ENCODE measurements around the gene MAMDC4. TPM values are rescaled to one million over a fixed set of nuclear protein-coding genes. Genes with fewer than 3 reads are reported as not detected.
A peak's percentile ranks its signal among the peaks of the same experiment; 100 is the strongest.

Gene MAMDC4
- total and polyA plus RNA-seq, 4 experiments from 2014 or later, result 9.3 to 11.7 TPM; not detected in 2

DNA sequence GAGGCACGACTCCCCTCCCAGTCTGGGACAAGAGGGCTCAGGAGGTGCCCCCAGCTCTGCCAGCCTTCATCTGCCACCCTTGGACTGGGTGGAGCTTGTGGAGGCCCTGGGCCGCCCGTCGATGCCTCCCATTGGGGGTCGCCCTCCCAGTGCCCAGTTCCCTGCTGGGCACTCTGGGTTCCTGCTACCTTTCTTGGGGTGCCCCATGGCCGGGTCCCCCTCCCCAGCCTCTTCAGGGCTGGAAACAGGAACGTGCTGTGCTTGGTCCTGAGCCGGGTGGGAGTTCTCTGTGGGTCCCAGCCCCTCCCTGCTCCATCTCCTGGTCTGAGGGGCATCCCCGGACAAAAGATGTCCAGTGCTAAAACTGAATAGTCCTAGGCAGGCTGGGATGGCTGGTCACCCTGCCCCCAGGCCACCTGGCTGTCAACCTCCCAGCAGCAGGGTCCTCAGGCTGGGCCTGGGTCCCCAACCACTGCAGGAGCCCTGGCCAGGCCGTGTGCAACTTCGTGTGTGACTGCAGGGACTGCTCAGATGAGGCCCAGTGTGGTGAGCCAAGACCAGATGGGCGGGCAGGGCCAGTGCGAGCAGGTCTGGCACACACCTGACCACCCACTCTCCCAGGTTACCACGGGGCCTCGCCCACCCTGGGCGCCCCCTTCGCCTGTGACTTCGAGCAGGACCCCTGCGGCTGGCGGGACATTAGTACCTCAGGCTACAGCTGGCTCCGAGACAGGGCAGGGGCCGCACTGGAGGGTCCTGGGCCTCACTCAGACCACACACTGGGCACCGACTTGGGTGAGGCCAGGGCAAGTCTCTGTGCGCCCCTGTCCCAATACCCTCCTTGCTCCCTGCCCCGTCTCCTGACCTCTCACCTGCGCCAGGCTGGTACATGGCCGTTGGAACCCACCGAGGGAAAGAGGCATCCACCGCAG is 784 bp downstream of the MAMDC4 start:
- peaks cover 0 to 6% of the 10 kb centered on the region in 2 donors for H3K36me3 Mint-ChIP-seq
- peaks cover 0 to 2% of the 10 kb centered on the region in 2 donors for H3K27me3 Mint-ChIP-seq
- POLR2A ChIA-PET (ENCODE audit: partially characterized antibody), result interaction anchor here (1.1 kb wide), 1 partner anchor 11 kb away, joined by 3 read pairs; the partner anchor contains the start of gene AJM1

GRCh38 chr9:136853596-136854112 is 1.5 kb downstream of the MAMDC4 start:
- H3K9me3 Mint-ChIP-seq, result no peaks in the 10 kb centered on the region
- no peak overlapping the region for H3K27ac ChIP-seq (ENCODE audit: low read depth, low read length)
- H3K4me3 Mint-ChIP-seq, result no peak overlapping the region
- DNase-seq, result peak in 1 of 5 donors; percentile 38
- H3K27ac Mint-ChIP-seq, result peak overlapping the region in 2 of 7 donors; percentile 24 to 41
- peaks cover 0 to 5% of the 10 kb centered on the region in 2 donors for H3K36me3 Mint-ChIP-seq
- H3K4me3 ChIP-seq (ENCODE audit: low read length in 2 of 2), result no peak overlapping the region
- ChIA-PET CTCF (ENCODE audit: partially characterized antibody) (interaction anchor here (1.0 kb wide), 1 partner anchor 10 kb away, joined by 3 read pairs; no protein-coding TSS in a partner anchor), POLR2A (ENCODE audit: partially characterized antibody) (interaction anchor here (1.1 kb wide), 1 partner anchor 11 kb away, joined by 3 read pairs; the partner anchor contains the start of gene AJM1)
- H3K27me3 Mint-ChIP-seq, result peaks cover 0 to 2% of the 10 kb centered on the region in 2 donors
- no peaks in the 10 kb centered on the region for H3K36me3 ChIP-seq (ENCODE audit: insufficient read depth, low read length)
- H3K9me3 ChIP-seq (ENCODE audit: control insufficient read depth in 1 of 2, low read length in 2 of 2), result no peaks in the 10 kb centered on the region
- peaks cover 0 to 12% (median 7%) of the 10 kb centered on the region in 4 donors for H3K4me1 Mint-ChIP-seq
- intact Hi-C loops (cut with micrococcal nuclease), result no loop called here
- no peaks in the 10 kb centered on the region for H3K27me3 ChIP-seq (ENCODE audit: insufficient read depth, low read length)
- H3K4me1 ChIP-seq (ENCODE audit: insufficient read depth, low read length), result peaks cover 8% of the 10 kb centered on the region

More for the DNA sequence above, 784 bp downstream of the MAMDC4 start:
- H3K36me3 ChIP-seq (ENCODE audit: insufficient read depth, low read length), result no peaks in the 10 kb centered on the region
- H3K9me3 ChIP-seq (ENCODE audit: control insufficient read depth in 1 of 2, low read length in 2 of 2), result no peaks in the 10 kb centered on the region
- H3K27ac ChIP-seq (ENCODE audit: low read depth, low read length), result no peak overlapping the region
- no peak overlapping the region for H3K4me3 ChIP-seq (ENCODE audit: low read length in 2 of 2)
- intact Hi-C loops (cut with micrococcal nuclease), result no loop called here
- Mint-ChIP-seq H3K4me1 (peaks cover 0 to 15% (median 9%) of the 10 kb centered on the region in 4 donors), H3K27ac (no peak overlapping the region), H3K4me3 (no peak overlapping the region), H3K9me3 (no peaks in the 10 kb centered on the region)
- H3K4me1 ChIP-seq (ENCODE audit: insufficient read depth, low read length), result peaks cover 14% of the 10 kb centered on the region
- no peaks in the 10 kb centered on the region for H3K27me3 ChIP-seq (ENCODE audit: insufficient read depth, low read length)
- DNase-seq, result peak in 1 of 5 donors; percentile 31
- CTCF ChIA-PET (ENCODE audit: partially characterized antibody), result no interaction called here

- Mint-ChIP-seq H3K9me3 (no peaks in the 10 kb centered on the region), H3K36me3 (peaks cover 0 to 1% of the 10 kb centered on the region in 2 donors), H3K27ac (peak overlapping the region in 1 of 7 donors; percentile 24), H3K4me3 (peak overlapping the region in 1 of 8 donors; percentile 36), H3K4me1 (peaks cover 0 to 12% (median 4%) of the 10 kb centered on the region in 4 donors), H3K27me3 (no peaks in the 10 kb centered on the region)
- H3K36me3 ChIP-seq (ENCODE audit: insufficient read depth, low read length), result no peaks in the 10 kb centered on the region
- H3K9me3 ChIP-seq (ENCODE audit: control insufficient read depth in 1 of 2, low read length in 2 of 2), result no peaks in the 10 kb centered on the region
- H3K27me3 ChIP-seq (ENCODE audit: insufficient read depth, low read length), result no peaks in the 10 kb centered on the region
- peak in 1 of 5 donors; percentile 38 for DNase-seq
- no peak overlapping the region for H3K4me3 ChIP-seq (ENCODE audit: low read length in 2 of 2)
- H3K27ac ChIP-seq (ENCODE audit: low read depth, low read length), result no peak overlapping the region
- intact Hi-C loops (cut with micrococcal nuclease), result no loop called here
- peaks cover 8% of the 10 kb centered on the region for H3K4me1 ChIP-seq (ENCODE audit: insufficient read depth, low read length)
- ChIA-PET POLR2A (ENCODE audit: partially characterized antibody) (interaction anchor here (1.1 kb wide), 2 partner anchors 10 to 12 kb away, joined by 3 to 4 read pairs; partner anchors contain the start of gene AJM1), CTCF (ENCODE audit: partially characterized antibody) (interaction anchor here (1.0 kb wide), 1 partner anchor 10 kb away, joined by 3 read pairs; no protein-coding TSS in a partner anchor)
These were observed 2.1 kb downstream of the MAMDC4 start for GRCh38 chr9:136854113-136854841.

GRCh38 chr9:136854842-136855460 is 2.8 kb downstream of the MAMDC4 start:
- H3K27me3 Mint-ChIP-seq, result no peaks in the 10 kb centered on the region
- no peaks in the 10 kb centered on the region for H3K27me3 ChIP-seq (ENCODE audit: insufficient read depth, low read length)
- no peaks in the 10 kb centered on the region for H3K9me3 ChIP-seq (ENCODE audit: control insufficient read depth in 1 of 2, low read length in 2 of 2)
- H3K27ac Mint-ChIP-seq, result no peak overlapping the region
- H3K4me3 Mint-ChIP-seq, result peak overlapping the region in 1 of 8 donors; percentile 36
- H3K4me3 ChIP-seq (ENCODE audit: low read length in 2 of 2), result no peak overlapping the region
- H3K36me3 ChIP-seq (ENCODE audit: insufficient read depth, low read length), result no peaks in the 10 kb centered on the region
- peaks cover 5% of the 10 kb centered on the region for H3K4me1 ChIP-seq (ENCODE audit: insufficient read depth, low read length)
- H3K4me1 Mint-ChIP-seq, result peaks cover 0 to 8% (median under 1%) of the 10 kb centered on the region in 4 donors
- H3K27ac ChIP-seq (ENCODE audit: low read depth, low read length), result no peak overlapping the region
- DNase-seq, result peak in 1 of 5 donors; percentile 28
- CTCF ChIA-PET (ENCODE audit: partially characterized antibody), result no interaction called here
- intact Hi-C loops (cut with micrococcal nuclease), result no loop called here
- no peaks in the 10 kb centered on the region for H3K36me3 Mint-ChIP-seq
- POLR2A ChIA-PET (ENCODE audit: partially characterized antibody), result interaction anchor here (1.1 kb wide), 1 partner anchor 9 kb away, joined by 4 read pairs; no protein-coding TSS in a partner anchor
- no peaks in the 10 kb centered on the region for H3K9me3 Mint-ChIP-seq

GRCh38 chr9:136855461-136856078 is 3.4 kb downstream of the MAMDC4 start:
- H3K27ac Mint-ChIP-seq, result no peak overlapping the region
- Histone ChIP-seq H3K4me3 (ENCODE audit: low read length in 2 of 2) (no peak overlapping the region), H3K27me3 (ENCODE audit: insufficient read depth, low read length) (no peaks in the 10 kb centered on the region), H3K4me1 (ENCODE audit: insufficient read depth, low read length) (no peaks in the 10 kb centered on the region), H3K27ac (ENCODE audit: low read depth, low read length) (no peak overlapping the region), H3K9me3 (ENCODE audit: control insufficient read depth in 1 of 2, low read length in 2 of 2) (no peaks in the 10 kb centered on the region), H3K36me3 (ENCODE audit: insufficient read depth, low read length) (no peaks in the 10 kb centered on the region)
- H3K4me3 Mint-ChIP-seq, result no peak overlapping the region
- intact Hi-C loops (cut with micrococcal nuclease), result no loop called here
- H3K36me3 Mint-ChIP-seq, result peaks cover 0 to 1% of the 10 kb centered on the region in 2 donors
- ChIA-PET POLR2A (ENCODE audit: partially characterized antibody) (interaction anchor here (0.7 to 1.3 kb wide), 4 partner anchors 8 to 13 kb away, joined by 3 to 4 read pairs (median 3); partner anchors contain the start of genes AJM1 and EDF1), CTCF (ENCODE audit: partially characterized antibody) (interaction anchor here (1.0 to 1.1 kb wide), 2 partner anchors 11 to 191 kb away, joined by 3 read pairs; partner anchors contain the start of gene NPDC1)
- no peaks in the 10 kb centered on the region for H3K27me3 Mint-ChIP-seq
- H3K9me3 Mint-ChIP-seq, result no peaks in the 10 kb centered on the region
- no peak for DNase-seq
- peaks cover 0 to 4% (median 0%) of the 10 kb centered on the region in 4 donors for H3K4me1 Mint-ChIP-seq

DNA sequence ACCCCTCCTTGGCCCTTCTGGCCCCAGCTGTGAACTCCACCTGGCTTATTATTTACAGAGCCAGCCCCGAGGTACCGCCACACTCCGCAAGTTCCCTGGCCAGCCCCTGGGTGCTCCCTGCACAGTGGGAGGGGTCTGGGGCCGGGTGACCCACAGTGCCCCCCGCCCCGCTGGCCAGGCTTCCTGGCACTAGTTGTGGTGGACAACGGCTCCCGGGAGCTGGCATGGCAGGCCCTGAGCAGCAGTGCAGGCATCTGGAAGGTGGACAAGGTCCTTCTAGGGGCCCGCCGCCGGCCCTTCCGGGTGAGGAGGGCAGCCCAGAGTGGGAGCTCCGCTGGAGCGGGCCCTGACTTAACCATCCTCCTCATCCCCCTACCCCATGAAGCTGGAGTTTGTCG is 3.9 kb downstream of the MAMDC4 start:
- H3K9me3 Mint-ChIP-seq, result no peaks in the 10 kb centered on the region
- ChIA-PET POLR2A (ENCODE audit: partially characterized antibody) (interaction anchor here (0.7 to 1.3 kb wide), 3 partner anchors 10 to 14 kb away, joined by 3 read pairs; partner anchors contain the start of genes AJM1 and EDF1), CTCF (ENCODE audit: partially characterized antibody) (interaction anchor here (0.9 to 1.1 kb wide), 4 partner anchors 12 to 190 kb away, joined by 3 read pairs; partner anchors contain the start of genes AJM1 and NPDC1)
- no peak overlapping the region for H3K27ac Mint-ChIP-seq
- no peak overlapping the region for H3K27ac ChIP-seq (ENCODE audit: low read depth, low read length)
- H3K27me3 Mint-ChIP-seq, result no peaks in the 10 kb centered on the region
- intact Hi-C loops (cut with micrococcal nuclease), result no loop called here
- no peaks in the 10 kb centered on the region for H3K9me3 ChIP-seq (ENCODE audit: control insufficient read depth in 1 of 2, low read length in 2 of 2)
- peaks cover 0 to 1% of the 10 kb centered on the region in 2 donors for H3K36me3 Mint-ChIP-seq
- H3K36me3 ChIP-seq (ENCODE audit: insufficient read depth, low read length), result peaks cover 3% of the 10 kb centered on the region
- no peak for DNase-seq
- H3K4me1 Mint-ChIP-seq, result peaks cover 0 to 4% (median 0%) of the 10 kb centered on the region in 4 donors
- H3K4me1 ChIP-seq (ENCODE audit: insufficient read depth, low read length), result no peaks in the 10 kb centered on the region
- no peaks in the 10 kb centered on the region for H3K27me3 ChIP-seq (ENCODE audit: insufficient read depth, low read length)
- no peak overlapping the region for H3K4me3 ChIP-seq (ENCODE audit: low read length in 2 of 2)
- H3K4me3 Mint-ChIP-seq, result no peak overlapping the region
